COLO668 (cell line): ENCODE results near the gene DNAH3.

Experiments used
- DNase-seq: peaks from one replicate; lab custom pipeline; 2025; ENCODE audit not compliant: unreplicated experiment; lab: John Stamatoyannopoulos, UW

DNAH3 gene

GRCh38 chr16:20883554-20884239, 266.9 kb downstream of the DNAH3 start:
- DNase-seq = no peak
